ENCODE data around the gene CUTA. TPM values are rescaled to one million over a fixed set of nuclear protein-coding genes. Genes with fewer than 3 reads are reported as not detected.

Gene CUTA
- total RNA-seq, 2 donors from 2014 or later = 198 to 219 TPM

DNA sequence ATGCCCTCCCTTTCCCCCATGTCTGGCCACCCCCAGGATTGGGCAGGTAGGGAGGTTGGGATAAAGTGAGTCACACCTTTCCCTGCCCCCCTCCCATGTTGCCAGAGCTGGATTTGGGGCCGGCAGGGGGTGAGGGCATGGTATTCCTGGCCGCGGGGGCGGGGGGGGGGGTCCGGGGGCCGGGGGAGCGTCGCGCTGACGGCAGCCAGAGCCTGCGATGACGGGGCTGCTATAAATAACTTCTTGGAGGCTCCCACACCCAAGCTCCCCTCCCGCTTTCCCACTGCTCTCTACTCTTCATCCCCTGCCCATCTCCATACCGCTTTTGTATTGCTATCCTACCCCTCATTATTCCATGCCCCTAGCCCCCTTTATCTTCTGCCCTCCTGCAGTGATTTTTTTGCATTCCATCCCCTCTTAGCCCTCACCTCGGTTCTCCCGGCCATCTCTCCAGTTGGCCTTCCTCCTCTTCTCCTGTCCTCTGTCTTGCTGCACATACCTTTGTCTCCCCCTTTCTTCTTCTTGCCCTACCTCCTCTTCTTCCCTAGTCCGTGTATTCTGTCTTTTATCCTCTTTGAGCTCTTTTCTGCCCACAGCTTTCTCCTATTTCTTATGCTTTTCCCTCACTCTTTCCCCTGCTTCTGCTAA lies 15.8 kb upstream of the CUTA start:
- peaks cover 42% of the 10 kb centered on the region for H3K36me3 Mint-ChIP-seq (ENCODE audit: low read depth)
- peak; percentile 64 for DNase-seq

DNA sequence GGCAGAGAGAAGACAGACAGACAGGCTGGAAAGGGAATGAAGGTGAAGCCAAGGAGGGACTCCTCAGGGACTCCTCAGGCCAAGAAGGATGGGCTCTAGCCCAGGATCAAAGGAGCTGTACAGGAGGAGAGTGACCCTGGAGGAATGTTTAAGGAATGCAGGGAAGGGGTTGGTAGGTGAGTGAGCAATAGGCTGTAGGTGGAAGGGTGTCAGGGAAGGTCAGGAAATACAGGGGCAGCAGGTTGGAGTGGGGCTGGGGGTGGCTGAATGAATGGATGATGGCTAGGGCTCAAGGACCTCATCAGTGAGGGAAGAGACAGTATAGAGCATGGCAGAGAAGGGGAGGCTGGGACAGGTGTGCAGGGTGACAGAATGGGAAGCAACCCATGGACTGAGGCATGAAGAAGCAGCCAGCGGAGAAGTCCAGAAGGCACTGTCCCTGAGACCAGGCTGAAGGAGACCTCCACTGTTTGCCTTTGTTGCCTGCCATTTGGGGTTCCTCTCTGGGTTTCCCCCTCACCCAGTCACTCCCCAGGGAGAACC lies 15.2 kb upstream of the CUTA start:
- WGBS, 2 experiments (ENCODE audit: insufficient coverage in 1 of 2, insufficient read length in 1 of 2) = 89 to 94% methylated on average over 1 of the region's 1 CpG
- Histone ChIP-seq H3K36me3 (ENCODE audit: control insufficient read depth, insufficient read depth, low read length) (peaks cover 26% of the 10 kb centered on the region), H3K9ac (ENCODE audit: extremely low read depth, low read length, poor library complexity, severe bottlenecking) (no peak overlapping the region), H3K9me3 (ENCODE audit: control insufficient read depth, low read length) (no peaks in the 10 kb centered on the region), H3K4me3 (ENCODE audit: low read length) (no peak overlapping the region), H3K4me1 (ENCODE audit: control insufficient read depth, insufficient read depth, low read length) (peaks cover 11% of the 10 kb centered on the region), H3K27ac (ENCODE audit: low read depth, low read length) (no peak overlapping the region), H3K27me3 (ENCODE audit: control insufficient read depth, insufficient read depth, low read length, poor library complexity, severe bottlenecking) (no peaks in the 10 kb centered on the region)
- Mint-ChIP-seq H3K4me3 (peak overlapping the region; percentile 51), H3K36me3 (ENCODE audit: low read depth) (peaks cover 36% of the 10 kb centered on the region), H3K27ac (peak overlapping the region; percentile 88), H3K9me3 (no peaks in the 10 kb centered on the region), H3K27me3 (ENCODE audit: insufficient read depth) (no peaks in the 10 kb centered on the region), H3K4me1 (peaks cover 54% of the 10 kb centered on the region)
- TF ChIP-seq, protein P1, sequence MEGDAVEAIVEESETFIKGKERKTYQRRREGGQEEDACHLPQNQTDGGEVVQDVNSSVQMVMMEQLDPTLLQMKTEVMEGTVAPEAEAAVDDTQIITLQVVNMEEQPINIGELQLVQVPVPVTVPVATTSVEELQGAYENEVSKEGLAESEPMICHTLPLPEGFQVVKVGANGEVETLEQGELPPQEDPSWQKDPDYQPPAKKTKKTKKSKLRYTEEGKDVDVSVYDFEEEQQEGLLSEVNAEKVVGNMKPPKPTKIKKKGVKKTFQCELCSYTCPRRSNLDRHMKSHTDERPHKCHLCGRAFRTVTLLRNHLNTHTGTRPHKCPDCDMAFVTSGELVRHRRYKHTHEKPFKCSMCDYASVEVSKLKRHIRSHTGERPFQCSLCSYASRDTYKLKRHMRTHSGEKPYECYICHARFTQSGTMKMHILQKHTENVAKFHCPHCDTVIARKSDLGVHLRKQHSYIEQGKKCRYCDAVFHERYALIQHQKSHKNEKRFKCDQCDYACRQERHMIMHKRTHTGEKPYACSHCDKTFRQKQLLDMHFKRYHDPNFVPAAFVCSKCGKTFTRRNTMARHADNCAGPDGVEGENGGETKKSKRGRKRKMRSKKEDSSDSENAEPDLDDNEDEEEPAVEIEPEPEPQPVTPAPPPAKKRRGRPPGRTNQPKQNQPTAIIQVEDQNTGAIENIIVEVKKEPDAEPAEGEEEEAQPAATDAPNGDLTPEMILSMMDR (conservative IDR thresholded peaks at IDR 0.05) = peak; percentile 23
- DNase-seq = peak; percentile 72

More for the DNA sequence above, 15.8 kb upstream of the CUTA start:
- Mint-ChIP-seq H3K4me1 (peaks cover 48% of the 10 kb centered on the region), H3K27me3 (ENCODE audit: insufficient read depth) (no peaks in the 10 kb centered on the region), H3K27ac (peak overlapping the region; percentile 44), H3K4me3 (peak overlapping the region; percentile 51), H3K9me3 (no peaks in the 10 kb centered on the region)
- H3K27ac ChIP-seq (ENCODE audit: low read depth, low read length) = peak overlapping the region; percentile 36
- TF ChIP-seq, protein P1 (conservative IDR thresholded peaks at IDR 0.05) = no peak
- H3K9ac ChIP-seq (ENCODE audit: extremely low read depth, low read length, poor library complexity, severe bottlenecking) = no peak overlapping the region
- H3K9me3 ChIP-seq (ENCODE audit: control insufficient read depth, low read length) = no peaks in the 10 kb centered on the region
- H3K4me3 ChIP-seq (ENCODE audit: low read length) = no peak overlapping the region
- H3K27me3 ChIP-seq (ENCODE audit: control insufficient read depth, insufficient read depth, low read length, poor library complexity, severe bottlenecking) = no peaks in the 10 kb centered on the region
- H3K4me1 ChIP-seq (ENCODE audit: control insufficient read depth, insufficient read depth, low read length) = peaks cover 11% of the 10 kb centered on the region
- 22 to 29% methylated on average over 6 to 16 of the region's 17 CpGs for WGBS, 2 experiments (ENCODE audit: insufficient coverage in 1 of 2, insufficient read length in 1 of 2)
- H3K36me3 ChIP-seq (ENCODE audit: control insufficient read depth, insufficient read depth, low read length) = peaks cover 32% of the 10 kb centered on the region

DNA sequence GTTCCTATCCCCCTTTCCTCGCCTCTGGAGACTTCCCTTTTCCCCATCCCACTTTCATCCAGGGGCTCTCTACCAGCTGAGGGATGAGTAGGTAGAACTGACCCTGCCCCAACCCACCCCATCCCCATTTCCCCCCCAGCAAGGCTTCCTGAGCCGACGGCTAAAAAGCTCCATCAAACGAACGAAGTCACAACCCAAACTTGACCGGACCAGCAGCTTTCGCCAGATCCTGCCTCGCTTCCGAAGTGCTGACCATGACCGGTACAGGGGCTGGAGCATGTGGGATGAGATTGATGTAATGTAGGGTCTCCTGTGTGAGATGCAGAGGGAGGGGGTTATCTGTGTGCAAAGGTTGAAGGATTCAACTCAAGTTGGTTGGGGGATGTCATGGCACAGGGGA lies 14.6 kb upstream of the CUTA start:
- peak overlapping the region; percentile 51 for H3K4me3 Mint-ChIP-seq
- no peak overlapping the region for H3K9ac ChIP-seq (ENCODE audit: extremely low read depth, low read length, poor library complexity, severe bottlenecking)

More for the DNA sequence above, 14.6 kb upstream of the CUTA start:
- Mint-ChIP-seq H3K4me1 (peaks cover 54% of the 10 kb centered on the region), H3K9me3 (no peaks in the 10 kb centered on the region), H3K36me3 (ENCODE audit: low read depth) (peaks cover 32% of the 10 kb centered on the region), H3K27ac (peak overlapping the region; percentile 88), H3K27me3 (ENCODE audit: insufficient read depth) (no peaks in the 10 kb centered on the region)
- Histone ChIP-seq H3K27ac (ENCODE audit: low read depth, low read length) (no peak overlapping the region), H3K36me3 (ENCODE audit: control insufficient read depth, insufficient read depth, low read length) (peaks cover 23% of the 10 kb centered on the region), H3K4me3 (ENCODE audit: low read length) (no peak overlapping the region), H3K27me3 (ENCODE audit: control insufficient read depth, insufficient read depth, low read length, poor library complexity, severe bottlenecking) (no peaks in the 10 kb centered on the region), H3K9me3 (ENCODE audit: control insufficient read depth, low read length) (no peaks in the 10 kb centered on the region), H3K4me1 (ENCODE audit: control insufficient read depth, insufficient read depth, low read length) (peaks cover 11% of the 10 kb centered on the region)
- peak; percentile 63 for DNase-seq
- TF ChIP-seq, protein P1 (conservative IDR thresholded peaks at IDR 0.05) = no peak
- WGBS, 2 experiments (ENCODE audit: insufficient coverage in 1 of 2, insufficient read length in 1 of 2) = 60 to 70% methylated on average over 3 to 10 of the region's 10 CpGs
